Activated B cell treated with CpG ODN at 0.5 μM for 24 hours (primary cell): ENCODE results near the gene ARL9. TPM values are rescaled to one million over a fixed set of nuclear protein-coding genes. Genes with fewer than 3 reads are reported as not detected.

Experiments used
- ATAC-seq: fragments of 200-7000 bp; cut with Tn5 transposase; one replicate; pipeline ENCODE4 v1.10.0; 2021; ENCODE audit warnings: low read depth, mild to moderate bottlenecking, moderate library complexity
- CTCF ChIA-PET: fragments of 350-600 bp; sonication (Branson Sonifier 250); formaldehyde crosslinking; loops from one replicate; lab custom pipeline; 2021; ENCODE audit warnings: antibody characterized with exemption; lab: Charles Lee
- POLR2A ChIA-PET: fragments of 350-600 bp; sonication (Branson Sonifier 250); formaldehyde crosslinking; loops from one replicate; lab custom pipeline; 2021; ENCODE audit warnings: antibody characterized with exemption; lab: Charles Lee
- DNase-seq: peaks from one replicate; pipeline ENCODE4 v3.0.0; 2022
- H3K27ac Mint-ChIP-seq: one replicate; pipeline ENCODE4 v1.8.0; 2020; ENCODE audit warnings: mixed read lengths
- H3K27me3 Mint-ChIP-seq: one replicate; pipeline ENCODE4 v1.8.0; 2021; ENCODE audit warnings: mixed read lengths
- H3K36me3 Mint-ChIP-seq: one replicate; pipeline ENCODE4 v1.8.0; 2021; ENCODE audit warnings: low read depth, mixed read lengths
- H3K4me1 Mint-ChIP-seq: one replicate; pipeline ENCODE4 v1.8.0; 2021; ENCODE audit warnings: mixed read lengths
- H3K4me3 Mint-ChIP-seq: one replicate; pipeline ENCODE4 v1.8.0; 2020; ENCODE audit warnings: mild to moderate bottlenecking, mixed read lengths
- H3K9me3 Mint-ChIP-seq: one replicate; pipeline ENCODE4 v1.8.0; 2020; ENCODE audit warnings: mixed read lengths
- intact Hi-C: fragments of 100-400 bp; cut with micrococcal nuclease; formaldehyde crosslinking; loops from one replicate; pipeline ENCODE4 v1.15.1; 2024
- total RNA-seq: library from RNA; stranded (reverse); gene quantifications from 2 replicates; pipeline ENCODE4 v1.2.3, GENCODE V29; 2022
- TF ChIP-seq, protein P1 (sequence below): fragments of 200-600 bp; IDR thresholded peaks from one replicate; pipeline ENCODE4 v1.8.0; 2022; ENCODE audit warnings: antibody characterized with exemption, mild to moderate bottlenecking

ARL9 gene
- total RNA-seq, 1 donor from 2014 or later: 0.22 TPM

DNA sequence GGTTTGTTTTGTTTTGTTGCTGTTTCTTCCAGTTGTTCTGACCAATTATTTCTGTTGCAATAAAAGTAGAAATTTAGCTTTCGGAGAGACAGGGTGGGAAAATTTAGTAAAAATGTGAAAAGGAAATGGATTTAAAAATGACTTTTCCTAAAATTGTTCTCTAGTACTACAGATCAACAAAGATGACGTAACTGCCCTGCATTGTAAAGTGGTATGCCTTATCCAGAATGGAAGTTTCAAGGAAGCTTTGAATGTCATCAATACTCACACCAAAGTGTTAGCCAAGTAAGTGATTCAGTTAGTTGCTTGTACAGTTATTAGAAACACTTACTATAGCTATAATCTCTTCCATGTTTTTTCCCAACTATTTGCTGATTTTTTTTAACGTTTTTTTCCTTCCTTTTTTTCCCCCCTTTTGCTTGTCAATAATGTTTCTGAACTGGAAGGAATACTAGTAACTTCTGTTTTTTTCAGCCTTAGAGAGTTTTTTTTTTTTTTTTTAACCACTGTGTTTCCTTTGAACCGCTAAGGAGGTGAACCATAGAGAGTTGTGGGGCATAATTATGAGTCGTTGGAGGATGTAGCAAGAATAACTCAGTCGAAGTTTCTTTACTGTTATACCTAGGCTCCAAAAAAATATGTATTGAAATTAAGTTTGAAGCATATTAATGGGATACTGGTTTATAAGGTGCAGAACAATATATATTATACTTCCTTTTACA lies 35.9 kb upstream of the ARL9 start:
- no peak for DNase-seq
- no peak for ATAC-seq
- Mint-ChIP-seq H3K9me3 (no peaks in the 10 kb centered on the region), H3K36me3 (peaks cover 63% of the 10 kb centered on the region), H3K4me1 (peaks cover 53% of the 10 kb centered on the region), H3K27ac (peak overlapping the region; percentile 75), H3K4me3 (peak overlapping the region; percentile 70), H3K27me3 (no peaks in the 10 kb centered on the region)
- ChIA-PET CTCF (interaction anchor here (1.3 to 2.5 kb wide), 2 partner anchors 46 to 330 kb away, joined by 4 to 24 read pairs; no protein-coding TSS in a partner anchor), POLR2A (interaction anchor here (2.7 to 3.8 kb wide), 2 partner anchors 34 to 82 kb away, joined by 20 to 45 read pairs; partner anchors contain the start of genes AASDH, PAICS and PPAT)
- TF ChIP-seq, protein P1, sequence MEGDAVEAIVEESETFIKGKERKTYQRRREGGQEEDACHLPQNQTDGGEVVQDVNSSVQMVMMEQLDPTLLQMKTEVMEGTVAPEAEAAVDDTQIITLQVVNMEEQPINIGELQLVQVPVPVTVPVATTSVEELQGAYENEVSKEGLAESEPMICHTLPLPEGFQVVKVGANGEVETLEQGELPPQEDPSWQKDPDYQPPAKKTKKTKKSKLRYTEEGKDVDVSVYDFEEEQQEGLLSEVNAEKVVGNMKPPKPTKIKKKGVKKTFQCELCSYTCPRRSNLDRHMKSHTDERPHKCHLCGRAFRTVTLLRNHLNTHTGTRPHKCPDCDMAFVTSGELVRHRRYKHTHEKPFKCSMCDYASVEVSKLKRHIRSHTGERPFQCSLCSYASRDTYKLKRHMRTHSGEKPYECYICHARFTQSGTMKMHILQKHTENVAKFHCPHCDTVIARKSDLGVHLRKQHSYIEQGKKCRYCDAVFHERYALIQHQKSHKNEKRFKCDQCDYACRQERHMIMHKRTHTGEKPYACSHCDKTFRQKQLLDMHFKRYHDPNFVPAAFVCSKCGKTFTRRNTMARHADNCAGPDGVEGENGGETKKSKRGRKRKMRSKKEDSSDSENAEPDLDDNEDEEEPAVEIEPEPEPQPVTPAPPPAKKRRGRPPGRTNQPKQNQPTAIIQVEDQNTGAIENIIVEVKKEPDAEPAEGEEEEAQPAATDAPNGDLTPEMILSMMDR: no peak
- intact Hi-C loops: no loop called here

DNA sequence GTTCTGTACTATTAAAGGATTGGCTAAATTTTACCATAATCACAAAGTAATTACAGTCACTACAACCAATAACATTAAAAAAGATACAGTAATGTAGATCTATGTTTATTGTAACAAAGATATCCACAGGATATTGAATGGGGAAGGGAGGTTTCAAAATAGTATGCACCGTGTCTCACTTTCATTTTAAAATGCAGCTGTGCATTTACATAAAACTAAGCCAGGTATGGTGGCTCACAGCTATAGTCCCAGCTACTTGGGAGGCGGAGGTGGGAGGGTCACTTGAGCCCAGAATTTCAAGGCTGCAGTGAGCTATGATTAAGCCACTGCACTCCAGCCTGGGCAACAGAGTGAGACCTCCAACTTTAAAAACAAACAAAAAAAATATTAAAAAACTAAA lies 29.7 kb upstream of the ARL9 start:
- peaks cover 86% of the 10 kb centered on the region for H3K36me3 Mint-ChIP-seq
- TF ChIP-seq, protein P1: no peak
- no peaks in the 10 kb centered on the region for H3K9me3 Mint-ChIP-seq
- ATAC-seq (no peak), DNase-seq (no peak)
- peaks cover 7% of the 10 kb centered on the region for H3K4me1 Mint-ChIP-seq
- intact Hi-C loops: loop anchor here (1.0 to 2.0 kb wide), 2 partner anchors 8 to 17 kb away; no protein-coding TSS in a partner anchor
- ChIA-PET CTCF (no interaction called here), POLR2A (no interaction called here)
- no peak overlapping the region for H3K4me3 Mint-ChIP-seq
- H3K27me3 Mint-ChIP-seq: no peaks in the 10 kb centered on the region
- no peak overlapping the region for H3K27ac Mint-ChIP-seq

DNA sequence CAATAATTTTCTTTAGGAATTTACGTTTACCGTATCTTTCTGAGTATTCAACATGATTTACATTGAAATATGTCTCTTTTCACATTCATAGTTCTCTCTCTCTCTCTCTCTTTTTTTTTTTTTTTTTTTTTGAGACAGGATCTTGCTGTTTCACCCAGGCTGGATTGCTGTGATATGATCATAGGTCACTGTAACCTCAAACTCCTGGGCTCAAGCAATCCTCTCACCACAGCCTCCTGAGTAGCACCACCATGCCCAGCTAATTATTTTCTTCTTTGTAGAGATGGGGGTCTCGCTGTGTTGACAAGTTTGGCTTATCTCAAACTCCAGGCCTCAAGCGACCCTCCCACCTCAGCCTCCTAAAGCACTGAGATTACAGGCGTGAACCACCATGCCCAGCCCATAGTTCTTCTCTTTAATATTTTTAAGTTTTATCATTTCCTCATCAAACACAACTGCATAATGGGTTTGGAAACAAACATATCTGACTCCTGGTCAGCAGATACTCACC lies 28.3 kb upstream of the ARL9 start:
- intact Hi-C loops: no loop called here
- Mint-ChIP-seq H3K36me3 (peaks cover 79% of the 10 kb centered on the region), H3K27me3 (no peaks in the 10 kb centered on the region), H3K9me3 (no peaks in the 10 kb centered on the region), H3K4me3 (no peak overlapping the region), H3K27ac (no peak overlapping the region), H3K4me1 (peaks cover 5% of the 10 kb centered on the region)
- ChIA-PET POLR2A (no interaction called here), CTCF (no interaction called here)
- no peak for DNase-seq
- TF ChIP-seq, protein P1: no peak
- no peak for ATAC-seq

DNA sequence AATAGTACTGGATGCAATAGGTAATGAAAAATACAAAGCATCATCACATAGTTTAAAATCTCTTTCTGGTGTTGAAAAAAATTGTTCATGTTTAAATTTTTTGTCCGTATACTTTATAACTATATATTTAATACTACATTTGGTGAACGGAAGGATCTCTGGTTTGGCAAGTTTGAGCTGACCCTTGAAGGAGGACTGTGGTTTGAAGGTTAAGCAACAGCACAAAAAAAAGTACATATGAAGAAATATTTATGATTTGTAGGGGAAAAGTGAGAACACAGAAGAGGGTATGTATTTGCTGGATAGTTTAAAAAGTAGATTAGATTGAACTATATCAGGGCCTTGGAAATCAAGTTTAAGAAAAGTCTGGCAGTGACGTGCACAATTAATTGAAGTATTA lies 24.9 kb upstream of the ARL9 start:
- CTCF ChIA-PET: no interaction called here
- H3K27ac Mint-ChIP-seq: no peak overlapping the region

DNA sequence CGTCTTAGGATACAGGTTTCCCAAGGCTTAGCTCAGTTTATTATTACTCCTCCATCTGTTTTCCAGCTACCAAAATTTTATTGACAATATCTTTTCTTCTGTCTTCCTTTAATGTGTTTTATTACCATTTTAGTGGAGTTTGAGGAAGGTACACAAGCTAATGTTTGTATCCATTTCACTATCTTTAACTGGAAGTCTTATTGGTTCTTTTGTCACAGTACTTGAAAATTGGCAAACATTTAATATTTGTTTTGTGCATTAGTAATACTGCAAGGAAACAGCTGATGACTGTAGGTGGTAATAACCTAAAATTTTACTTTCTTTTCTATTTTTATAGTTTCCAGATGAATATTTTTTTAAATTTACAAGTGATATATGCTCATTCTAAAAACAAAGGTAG lies 9.3 kb upstream of the ARL9 start:
- Mint-ChIP-seq H3K27ac (no peak overlapping the region), H3K4me1 (no peaks in the 10 kb centered on the region), H3K4me3 (no peak overlapping the region), H3K9me3 (no peaks in the 10 kb centered on the region), H3K36me3 (peaks cover 75% of the 10 kb centered on the region), H3K27me3 (no peaks in the 10 kb centered on the region)
- intact Hi-C loops: no loop called here
- ChIA-PET POLR2A (no interaction called here), CTCF (no interaction called here)
- DNase-seq (no peak), ATAC-seq (no peak)
- TF ChIP-seq, protein P1: no peak

More for the DNA sequence above, 24.9 kb upstream of the ARL9 start:
- POLR2A ChIA-PET: no interaction called here
- intact Hi-C loops: no loop called here
- no peak for DNase-seq
- Mint-ChIP-seq H3K36me3 (peaks cover 74% of the 10 kb centered on the region), H3K9me3 (no peaks in the 10 kb centered on the region), H3K27me3 (no peaks in the 10 kb centered on the region), H3K4me3 (no peak overlapping the region), H3K4me1 (peaks cover 3% of the 10 kb centered on the region)
- TF ChIP-seq, protein P1: no peak
- no peak for ATAC-seq
